ENCODE measurements around the gene GID4.

GID4 gene

DNA sequence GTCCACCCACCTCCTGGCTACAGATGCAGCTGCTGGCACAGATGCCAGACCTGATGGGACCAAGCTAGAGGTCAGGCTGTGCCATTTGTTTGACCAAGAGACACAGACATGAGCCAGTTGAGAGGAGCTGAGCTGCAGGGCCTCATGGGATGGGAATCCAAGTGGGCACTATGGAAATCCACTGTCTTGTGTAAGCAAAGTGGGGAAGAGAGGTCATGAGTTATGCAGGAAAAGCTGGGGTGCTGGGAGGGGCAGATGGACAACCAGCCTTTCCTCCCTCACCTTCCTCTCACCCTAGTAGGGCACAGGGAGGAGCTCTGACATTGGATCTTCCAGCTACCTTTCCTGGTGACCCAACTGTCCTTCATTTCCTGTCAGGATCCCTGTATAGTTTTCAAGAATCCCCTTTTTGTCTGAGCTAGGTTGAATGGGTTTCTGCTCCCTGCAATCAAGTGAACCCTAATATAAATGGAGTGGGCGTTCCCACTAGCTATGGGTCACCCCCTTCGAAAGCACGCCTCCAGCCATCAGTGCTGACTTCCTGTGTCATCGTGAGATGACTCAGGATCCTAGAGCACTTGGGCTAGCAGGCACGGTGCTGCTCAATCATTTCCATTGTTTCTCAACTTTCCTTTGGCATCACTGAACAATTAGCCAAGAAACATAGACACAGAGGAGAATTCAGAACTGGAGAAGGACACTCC, 13.8 kb upstream of the GID4 start:
- 84% methylated on average over 5 of the region's 5 CpGs for WGBS (ENCODE audit: insufficient coverage)
- Histone ChIP-seq H3K4me1 (ENCODE audit: control extremely low read depth in 1 of 4, control insufficient read depth in 4 of 4, insufficient read depth in 4 of 4, low read length in 3 of 4) (no peaks in the 10 kb centered on the region), H3K36me3 (ENCODE audit: control insufficient read depth in 4 of 4, insufficient read depth in 4 of 4, low read length in 3 of 4) (peaks cover 11 to 56% (median 44%) of the 10 kb centered on the region in 4 experiments), H3K9me3 (ENCODE audit: control extremely low read depth in 1 of 5, control insufficient read depth in 4 of 5, insufficient read depth in 2 of 5, low read depth in 1 of 5, low read length in 4 of 5) (no peaks in the 10 kb centered on the region), H3K27ac (ENCODE audit: insufficient read depth in 1 of 2, low read depth in 1 of 2, low read length in 2 of 2, poor library complexity in 1 of 2, severe bottlenecking in 2 of 2) (no peak overlapping the region), H3K4me3 (ENCODE audit: control insufficient read depth in 1 of 7, extremely low read depth in 1 of 7, insufficient read depth in 4 of 7, low read depth in 2 of 7, low read length in 6 of 7) (no peak overlapping the region), H3K27me3 (replicated peaks in 2 of 5; ENCODE audit: control insufficient read depth in 4 of 5, insufficient read depth in 5 of 5, low read length in 4 of 5) (no peaks in the 10 kb centered on the region)
- DNase-seq = no peak
- ChIA-PET POLR2A (no interaction called here), CTCF (interaction anchor here (1.2 to 1.7 kb wide), 2 partner anchors 8 to 31 kb away, joined by 6 read pairs; no protein-coding TSS in a partner anchor)

DNA sequence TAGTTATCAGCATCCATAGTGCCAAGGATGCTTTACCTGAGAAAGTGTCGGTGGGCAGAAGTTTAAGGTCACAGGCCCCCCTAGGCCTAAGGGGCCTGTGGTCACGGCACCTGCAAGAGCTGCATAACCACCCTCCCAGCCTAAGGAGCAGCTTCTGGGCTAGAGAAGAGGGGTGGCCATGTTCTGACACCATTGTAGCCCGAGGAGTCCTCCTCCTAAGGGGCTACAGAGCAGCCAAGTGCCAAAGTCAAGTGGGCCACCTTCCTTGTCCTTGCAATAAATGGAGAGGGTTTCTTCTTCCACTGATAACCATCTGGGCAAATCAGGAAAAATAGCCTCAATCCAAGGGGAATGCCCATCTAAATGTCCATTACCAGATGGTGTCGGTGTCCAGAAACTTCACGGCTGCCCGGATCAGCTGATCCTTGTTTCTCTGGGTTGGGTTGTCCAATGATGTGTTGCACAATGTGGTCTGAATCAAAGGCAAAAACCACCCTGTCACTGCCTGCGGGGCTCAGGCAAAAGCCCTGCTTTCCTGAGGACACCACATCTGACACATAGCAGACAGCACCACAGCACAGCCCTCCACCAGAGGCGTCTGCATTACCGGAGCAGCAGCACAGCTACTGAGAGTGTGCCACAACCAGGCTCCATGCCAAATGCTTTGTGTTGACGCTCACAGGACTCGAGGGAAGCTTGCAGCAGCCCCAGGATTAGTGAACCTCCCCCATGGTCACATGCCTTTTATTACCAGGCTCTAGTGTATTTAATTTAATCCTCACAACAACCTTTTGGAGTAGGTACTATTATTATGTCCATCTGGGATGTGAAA, 13.0 kb upstream of the GID4 start:
- H3K36me3 ChIP-seq (ENCODE audit: control insufficient read depth in 4 of 4, insufficient read depth in 4 of 4, low read length in 3 of 4) = peaks cover 11 to 51% (median 41%) of the 10 kb centered on the region in 4 experiments
- no peaks in the 10 kb centered on the region for H3K27me3 ChIP-seq (replicated peaks in 2 of 5; ENCODE audit: control insufficient read depth in 4 of 5, insufficient read depth in 5 of 5, low read length in 4 of 5)
- DNase-seq = no peak
- ChIA-PET CTCF (interaction anchor here (1.2 to 1.7 kb wide), 2 partner anchors 8 to 32 kb away, joined by 6 read pairs; no protein-coding TSS in a partner anchor), POLR2A (no interaction called here)
- no peak overlapping the region for H3K4me3 ChIP-seq (ENCODE audit: control insufficient read depth in 1 of 7, extremely low read depth in 1 of 7, insufficient read depth in 4 of 7, low read depth in 2 of 7, low read length in 6 of 7)
- no peak overlapping the region for H3K27ac ChIP-seq (ENCODE audit: insufficient read depth in 1 of 2, low read depth in 1 of 2, low read length in 2 of 2, poor library complexity in 1 of 2, severe bottlenecking in 2 of 2)
- no peaks in the 10 kb centered on the region for H3K9me3 ChIP-seq (ENCODE audit: control extremely low read depth in 1 of 5, control insufficient read depth in 4 of 5, insufficient read depth in 2 of 5, low read depth in 1 of 5, low read length in 4 of 5)
- H3K4me1 ChIP-seq (ENCODE audit: control extremely low read depth in 1 of 4, control insufficient read depth in 4 of 4, insufficient read depth in 4 of 4, low read length in 3 of 4) = no peaks in the 10 kb centered on the region
- WGBS (ENCODE audit: insufficient coverage) = 94% methylated on average over 7 of the region's 11 CpGs

DNA sequence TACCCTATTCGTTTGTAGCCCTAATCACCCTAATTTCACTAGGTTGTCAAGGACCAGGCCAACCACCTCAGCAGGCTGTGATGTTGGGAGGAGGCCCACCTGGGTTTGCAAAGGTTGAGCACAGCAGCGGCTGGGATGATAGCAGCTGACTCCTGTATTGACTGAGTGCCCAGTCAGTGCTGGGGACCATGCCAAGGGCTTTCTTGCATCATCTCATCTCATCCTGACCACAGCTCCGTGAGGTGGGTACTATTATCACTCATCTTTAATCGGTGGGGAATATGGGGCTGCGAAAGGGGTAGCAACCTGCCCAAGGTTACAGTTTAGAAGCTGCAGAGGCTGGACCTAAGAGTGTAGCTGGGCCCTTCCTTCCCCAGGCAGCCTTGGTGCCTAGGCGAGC, 11.9 kb upstream of the GID4 start:
- H3K9me3 ChIP-seq (ENCODE audit: control extremely low read depth in 1 of 5, control insufficient read depth in 4 of 5, insufficient read depth in 2 of 5, low read depth in 1 of 5, low read length in 4 of 5) = no peaks in the 10 kb centered on the region
- H3K27ac ChIP-seq (ENCODE audit: insufficient read depth in 1 of 2, low read depth in 1 of 2, low read length in 2 of 2, poor library complexity in 1 of 2, severe bottlenecking in 2 of 2) = no peak overlapping the region
- no peak for DNase-seq
- 100% methylated on average over 3 of the region's 6 CpGs for WGBS (ENCODE audit: insufficient coverage)
- ChIA-PET CTCF (interaction anchor here (1.7 kb wide), 1 partner anchor 33 kb away, joined by 6 read pairs; no protein-coding TSS in a partner anchor), POLR2A (no interaction called here)
- H3K36me3 ChIP-seq (ENCODE audit: control insufficient read depth in 4 of 4, insufficient read depth in 4 of 4, low read length in 3 of 4) = peaks cover 3 to 43% (median 34%) of the 10 kb centered on the region in 4 experiments
- no peaks in the 10 kb centered on the region for H3K4me1 ChIP-seq (ENCODE audit: control extremely low read depth in 1 of 4, control insufficient read depth in 4 of 4, insufficient read depth in 4 of 4, low read length in 3 of 4)
- no peak overlapping the region for H3K4me3 ChIP-seq (ENCODE audit: control insufficient read depth in 1 of 7, extremely low read depth in 1 of 7, insufficient read depth in 4 of 7, low read depth in 2 of 7, low read length in 6 of 7)
- H3K27me3 ChIP-seq (replicated peaks in 2 of 5; ENCODE audit: control insufficient read depth in 4 of 5, insufficient read depth in 5 of 5, low read length in 4 of 5) = no peaks in the 10 kb centered on the region

DNA sequence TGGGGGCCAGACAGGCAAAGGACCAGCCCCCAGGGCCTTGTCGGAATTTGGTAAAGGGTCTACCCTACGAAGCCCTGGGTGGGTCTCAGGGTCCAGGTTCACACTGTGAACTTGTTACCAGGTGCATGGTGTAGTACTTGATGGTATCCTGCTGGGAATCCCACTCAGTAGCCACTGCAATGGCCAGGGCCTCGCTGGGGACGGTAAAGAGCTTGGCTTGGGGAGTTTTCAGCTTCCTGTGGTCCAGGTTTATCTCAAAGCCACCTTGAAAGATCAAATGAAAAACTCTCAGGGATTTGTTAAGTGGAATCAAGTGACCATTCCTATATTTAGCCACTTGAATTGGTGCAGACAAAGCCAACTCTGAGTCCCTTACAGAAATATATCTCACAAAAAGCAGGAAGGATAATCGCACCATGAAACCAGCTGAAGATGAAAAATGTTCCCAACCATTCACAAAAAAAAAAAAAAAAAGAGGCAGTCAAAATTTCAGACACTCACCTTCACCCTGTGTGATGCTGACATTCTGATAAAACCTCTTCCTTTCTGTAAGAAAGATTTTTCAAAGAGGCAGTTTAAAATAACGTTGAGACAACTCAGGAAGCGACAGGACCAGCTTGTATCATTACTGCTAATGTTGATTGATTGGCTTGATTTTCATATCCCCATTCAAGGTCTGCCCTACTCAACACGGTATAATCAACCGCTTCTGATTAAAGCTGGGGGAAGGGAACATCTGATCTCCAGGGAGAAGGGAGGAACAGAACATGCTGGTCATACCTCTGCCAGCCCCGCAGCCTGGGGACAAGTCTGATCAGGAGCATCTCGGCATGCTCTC, 10.9 kb upstream of the GID4 start:
- H3K9me3 ChIP-seq (ENCODE audit: control extremely low read depth in 1 of 5, control insufficient read depth in 4 of 5, insufficient read depth in 2 of 5, low read depth in 1 of 5, low read length in 4 of 5) = no peaks in the 10 kb centered on the region
- POLR2A ChIA-PET = interaction anchor here (1.3 kb wide), 1 partner anchor 10 kb away, joined by 4 read pairs; no protein-coding TSS in a partner anchor
- WGBS (ENCODE audit: insufficient coverage) = 95% methylated on average over 6 of the region's 11 CpGs
- H3K36me3 ChIP-seq (ENCODE audit: control insufficient read depth in 4 of 4, insufficient read depth in 4 of 4, low read length in 3 of 4) = peaks cover 3 to 43% (median 34%) of the 10 kb centered on the region in 4 experiments
- CTCF ChIA-PET = interaction anchor here (0.7 to 2.2 kb wide), 6 partner anchors 8 to 136 kb away, joined by 3 to 6 read pairs (median 3); no protein-coding TSS in a partner anchor
- no peaks in the 10 kb centered on the region for H3K4me1 ChIP-seq (ENCODE audit: control extremely low read depth in 1 of 4, control insufficient read depth in 4 of 4, insufficient read depth in 4 of 4, low read length in 3 of 4)
- no peak overlapping the region for H3K27ac ChIP-seq (ENCODE audit: insufficient read depth in 1 of 2, low read depth in 1 of 2, low read length in 2 of 2, poor library complexity in 1 of 2, severe bottlenecking in 2 of 2)
- no peak for DNase-seq
- no peak overlapping the region for H3K4me3 ChIP-seq (ENCODE audit: control insufficient read depth in 1 of 7, extremely low read depth in 1 of 7, insufficient read depth in 4 of 7, low read depth in 2 of 7, low read length in 6 of 7)
- no peaks in the 10 kb centered on the region for H3K27me3 ChIP-seq (replicated peaks in 2 of 5; ENCODE audit: control insufficient read depth in 4 of 5, insufficient read depth in 5 of 5, low read length in 4 of 5)

DNA sequence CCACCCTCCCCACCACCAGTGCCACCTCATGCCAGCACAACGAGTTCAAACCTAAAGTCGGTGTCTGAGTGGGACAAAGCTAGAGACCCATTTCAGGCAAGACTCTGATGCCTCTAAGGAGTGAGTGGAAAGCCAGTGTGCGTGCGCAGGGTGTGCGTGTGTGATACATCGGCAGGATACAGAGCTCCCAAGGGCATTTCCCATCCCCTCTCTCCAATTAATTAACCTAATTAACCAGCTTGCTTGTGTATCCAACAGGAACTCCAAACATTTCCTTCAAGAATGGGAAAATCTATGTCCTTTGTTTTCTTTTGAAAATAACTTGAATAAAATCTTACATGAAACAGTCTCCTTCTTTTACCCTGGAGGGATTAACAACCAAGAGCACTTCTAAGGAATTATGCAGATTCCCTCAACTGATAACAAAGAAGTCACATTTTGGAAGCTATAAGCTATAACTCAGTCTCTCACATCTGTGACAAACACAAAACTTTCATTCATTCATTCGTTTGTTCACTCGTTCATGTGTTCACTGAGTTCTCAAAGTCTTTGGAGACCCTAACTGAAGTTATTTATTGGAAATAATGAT, 10.2 kb upstream of the GID4 start:
- 98% methylated on average over 6 of the region's 8 CpGs for WGBS (ENCODE audit: insufficient coverage)
- no peak overlapping the region for H3K4me3 ChIP-seq (ENCODE audit: control insufficient read depth in 1 of 7, extremely low read depth in 1 of 7, insufficient read depth in 4 of 7, low read depth in 2 of 7, low read length in 6 of 7)
- no peak overlapping the region for H3K27ac ChIP-seq (ENCODE audit: insufficient read depth in 1 of 2, low read depth in 1 of 2, low read length in 2 of 2, poor library complexity in 1 of 2, severe bottlenecking in 2 of 2)
- H3K36me3 ChIP-seq (ENCODE audit: control insufficient read depth in 4 of 4, insufficient read depth in 4 of 4, low read length in 3 of 4) = peaks cover 3 to 40% (median 33%) of the 10 kb centered on the region in 4 experiments
- ChIA-PET POLR2A (interaction anchor here (1.3 kb wide), 1 partner anchor 9 kb away, joined by 4 read pairs; no protein-coding TSS in a partner anchor), CTCF (interaction anchor here (0.7 to 2.2 kb wide), 6 partner anchors 9 to 137 kb away, joined by 3 to 6 read pairs (median 3); no protein-coding TSS in a partner anchor)
- no peaks in the 10 kb centered on the region for H3K9me3 ChIP-seq (ENCODE audit: control extremely low read depth in 1 of 5, control insufficient read depth in 4 of 5, insufficient read depth in 2 of 5, low read depth in 1 of 5, low read length in 4 of 5)
- no peaks in the 10 kb centered on the region for H3K27me3 ChIP-seq (replicated peaks in 2 of 5; ENCODE audit: control insufficient read depth in 4 of 5, insufficient read depth in 5 of 5, low read length in 4 of 5)
- no peak for DNase-seq
- no peaks in the 10 kb centered on the region for H3K4me1 ChIP-seq (ENCODE audit: control extremely low read depth in 1 of 4, control insufficient read depth in 4 of 4, insufficient read depth in 4 of 4, low read length in 3 of 4)

DNA sequence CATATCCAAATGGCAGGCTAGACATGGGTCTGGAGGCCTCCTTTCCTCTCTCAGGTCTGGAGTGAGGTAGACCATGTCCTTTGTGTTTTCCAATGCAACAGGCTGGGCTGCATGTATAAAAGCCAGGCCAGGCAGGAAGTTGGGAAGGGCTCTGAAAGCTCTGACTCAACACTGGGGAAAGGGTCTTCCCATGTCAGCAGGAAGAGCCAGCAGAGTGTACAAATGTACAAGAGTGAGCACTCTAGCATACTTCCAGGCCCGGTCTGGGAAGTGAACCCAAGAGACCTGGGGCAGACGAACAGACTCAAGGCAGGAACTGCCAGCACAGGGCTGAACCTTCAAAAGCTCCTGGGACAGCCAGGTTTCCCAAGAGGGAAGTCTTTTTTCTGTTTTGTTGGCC, 7.3 kb upstream of the GID4 start:
- 90% methylated on average over 2 of the region's 2 CpGs for WGBS (ENCODE audit: insufficient coverage)
- H3K27ac ChIP-seq (ENCODE audit: insufficient read depth in 1 of 2, low read depth in 1 of 2, low read length in 2 of 2, poor library complexity in 1 of 2, severe bottlenecking in 2 of 2) = no peak overlapping the region
- H3K27me3 ChIP-seq (replicated peaks in 2 of 5; ENCODE audit: control insufficient read depth in 4 of 5, insufficient read depth in 5 of 5, low read length in 4 of 5) = no peaks in the 10 kb centered on the region
- no peak overlapping the region for H3K4me3 ChIP-seq (ENCODE audit: control insufficient read depth in 1 of 7, extremely low read depth in 1 of 7, insufficient read depth in 4 of 7, low read depth in 2 of 7, low read length in 6 of 7)
- H3K9me3 ChIP-seq (ENCODE audit: control extremely low read depth in 1 of 5, control insufficient read depth in 4 of 5, insufficient read depth in 2 of 5, low read depth in 1 of 5, low read length in 4 of 5) = no peaks in the 10 kb centered on the region
- DNase-seq = no peak
- POLR2A ChIA-PET = no interaction called here
- peaks cover 3 to 16% (median 14%) of the 10 kb centered on the region in 4 experiments for H3K36me3 ChIP-seq (ENCODE audit: control insufficient read depth in 4 of 4, insufficient read depth in 4 of 4, low read length in 3 of 4)
- CTCF ChIA-PET = interaction anchor here (0.6 to 0.7 kb wide), 2 partner anchors 45 to 85 kb away, joined by 3 to 5 read pairs; no protein-coding TSS in a partner anchor
- peaks cover 0 to 8% (median under 1%) of the 10 kb centered on the region in 4 experiments for H3K4me1 ChIP-seq (ENCODE audit: control extremely low read depth in 1 of 4, control insufficient read depth in 4 of 4, insufficient read depth in 4 of 4, low read length in 3 of 4)
